ENCODE results near the gene ANGPTL2.

The ANGPTL2 gene

DNA sequence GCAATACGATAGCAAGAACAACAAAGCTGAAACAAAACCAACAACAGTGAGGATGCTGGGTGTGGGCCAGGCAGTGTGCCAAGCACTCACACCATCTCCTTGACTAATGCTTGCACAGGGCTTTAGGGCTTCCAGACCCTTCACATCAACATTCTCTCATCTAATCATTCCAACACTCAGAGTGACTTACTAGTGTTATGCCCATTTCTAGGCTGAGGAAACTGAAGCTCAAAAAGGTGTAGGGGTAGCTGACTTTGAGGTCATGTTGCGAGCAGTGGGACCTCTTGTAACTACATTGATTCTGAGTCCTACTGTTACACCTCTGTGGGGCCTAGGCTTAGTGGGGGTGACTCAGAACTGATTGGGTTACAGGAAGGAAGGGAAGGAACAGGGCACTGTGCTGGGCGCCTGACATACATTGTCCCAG lies 9.7 kb downstream of the ANGPTL2 start:
- no peak for DNase-seq (ENCODE audit: low read depth)
- H3K4me3 ChIP-seq (ENCODE audit: low read depth, low read length): no peak overlapping the region
- in situ Hi-C loops (cut with HindIII; ENCODE audit: low sequenced_read_pairs): no loop called here
- TF ChIP-seq, protein P1, sequence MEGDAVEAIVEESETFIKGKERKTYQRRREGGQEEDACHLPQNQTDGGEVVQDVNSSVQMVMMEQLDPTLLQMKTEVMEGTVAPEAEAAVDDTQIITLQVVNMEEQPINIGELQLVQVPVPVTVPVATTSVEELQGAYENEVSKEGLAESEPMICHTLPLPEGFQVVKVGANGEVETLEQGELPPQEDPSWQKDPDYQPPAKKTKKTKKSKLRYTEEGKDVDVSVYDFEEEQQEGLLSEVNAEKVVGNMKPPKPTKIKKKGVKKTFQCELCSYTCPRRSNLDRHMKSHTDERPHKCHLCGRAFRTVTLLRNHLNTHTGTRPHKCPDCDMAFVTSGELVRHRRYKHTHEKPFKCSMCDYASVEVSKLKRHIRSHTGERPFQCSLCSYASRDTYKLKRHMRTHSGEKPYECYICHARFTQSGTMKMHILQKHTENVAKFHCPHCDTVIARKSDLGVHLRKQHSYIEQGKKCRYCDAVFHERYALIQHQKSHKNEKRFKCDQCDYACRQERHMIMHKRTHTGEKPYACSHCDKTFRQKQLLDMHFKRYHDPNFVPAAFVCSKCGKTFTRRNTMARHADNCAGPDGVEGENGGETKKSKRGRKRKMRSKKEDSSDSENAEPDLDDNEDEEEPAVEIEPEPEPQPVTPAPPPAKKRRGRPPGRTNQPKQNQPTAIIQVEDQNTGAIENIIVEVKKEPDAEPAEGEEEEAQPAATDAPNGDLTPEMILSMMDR (IDR thresholded peaks at IDR 0.05; ENCODE audit: low read depth, low read length, missing control alignments): no peak

DNA sequence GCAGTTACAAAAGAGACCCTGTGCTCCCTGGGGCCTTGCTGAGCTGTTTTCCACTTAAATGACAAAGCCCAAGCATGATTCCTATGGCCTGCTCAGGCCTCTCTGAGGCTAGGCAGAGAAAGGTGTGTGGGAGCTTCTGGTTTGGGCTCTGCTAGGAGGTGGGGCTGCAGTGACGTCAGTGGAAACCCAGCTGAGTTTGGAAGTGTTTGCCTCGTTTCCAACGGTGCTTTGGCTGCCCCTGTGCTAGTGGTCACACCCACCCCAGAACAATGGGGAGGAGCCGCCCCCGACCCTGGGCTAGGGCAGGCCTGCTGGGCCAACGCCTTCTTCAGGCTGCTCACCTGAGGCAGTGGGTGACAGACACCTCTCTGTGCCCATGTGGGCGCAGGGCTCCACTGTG lies 10.4 kb downstream of the ANGPTL2 start:
- in situ Hi-C loops (cut with HindIII; ENCODE audit: low sequenced_read_pairs): no loop called here
- DNase-seq (ENCODE audit: low read depth): no peak
- no peak overlapping the region for H3K4me3 ChIP-seq (ENCODE audit: low read depth, low read length)
- TF ChIP-seq, protein P1 (IDR thresholded peaks at IDR 0.05; ENCODE audit: low read depth, low read length, missing control alignments): no peak

DNA sequence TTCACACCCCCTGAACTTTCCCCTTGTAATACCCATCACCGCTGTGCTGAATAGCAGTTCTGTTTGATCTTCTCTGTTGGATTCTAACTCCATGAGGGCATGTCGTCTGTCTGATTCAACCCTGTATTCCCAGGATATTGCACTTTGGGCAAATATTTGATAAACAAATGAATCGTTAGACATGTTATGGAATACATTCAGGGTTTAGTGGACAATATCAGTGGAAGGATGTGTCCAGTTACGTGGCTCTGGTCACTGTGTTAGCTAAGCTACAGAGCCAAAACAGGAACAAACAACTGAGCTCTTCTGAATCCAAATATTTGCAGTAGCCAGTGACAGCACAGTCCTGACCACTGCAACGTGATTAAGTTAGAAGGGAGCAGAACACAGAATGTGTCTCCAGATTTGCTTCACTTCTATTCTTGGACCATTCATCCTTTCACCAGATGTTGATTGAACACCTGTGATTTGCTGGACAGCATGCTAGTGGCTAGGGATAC lies 13.2 kb downstream of the ANGPTL2 start:
- TF ChIP-seq, protein P1 (IDR thresholded peaks at IDR 0.05; ENCODE audit: low read depth, low read length, missing control alignments): no peak
- H3K4me3 ChIP-seq (ENCODE audit: low read depth, low read length): no peak overlapping the region
- in situ Hi-C loops (cut with HindIII; ENCODE audit: low sequenced_read_pairs): no loop called here
- no peak for DNase-seq (ENCODE audit: low read depth)

GRCh38 chr9:127107929-127108876 lies 14.2 kb downstream of the ANGPTL2 start:
- TF ChIP-seq, protein P1 (IDR thresholded peaks at IDR 0.05; ENCODE audit: low read depth, low read length, missing control alignments): no peak
- DNase-seq (ENCODE audit: low read depth): no peak
- no peak overlapping the region for H3K4me3 ChIP-seq (ENCODE audit: low read depth, low read length)
- in situ Hi-C loops (cut with HindIII; ENCODE audit: low sequenced_read_pairs): no loop called here

DNA sequence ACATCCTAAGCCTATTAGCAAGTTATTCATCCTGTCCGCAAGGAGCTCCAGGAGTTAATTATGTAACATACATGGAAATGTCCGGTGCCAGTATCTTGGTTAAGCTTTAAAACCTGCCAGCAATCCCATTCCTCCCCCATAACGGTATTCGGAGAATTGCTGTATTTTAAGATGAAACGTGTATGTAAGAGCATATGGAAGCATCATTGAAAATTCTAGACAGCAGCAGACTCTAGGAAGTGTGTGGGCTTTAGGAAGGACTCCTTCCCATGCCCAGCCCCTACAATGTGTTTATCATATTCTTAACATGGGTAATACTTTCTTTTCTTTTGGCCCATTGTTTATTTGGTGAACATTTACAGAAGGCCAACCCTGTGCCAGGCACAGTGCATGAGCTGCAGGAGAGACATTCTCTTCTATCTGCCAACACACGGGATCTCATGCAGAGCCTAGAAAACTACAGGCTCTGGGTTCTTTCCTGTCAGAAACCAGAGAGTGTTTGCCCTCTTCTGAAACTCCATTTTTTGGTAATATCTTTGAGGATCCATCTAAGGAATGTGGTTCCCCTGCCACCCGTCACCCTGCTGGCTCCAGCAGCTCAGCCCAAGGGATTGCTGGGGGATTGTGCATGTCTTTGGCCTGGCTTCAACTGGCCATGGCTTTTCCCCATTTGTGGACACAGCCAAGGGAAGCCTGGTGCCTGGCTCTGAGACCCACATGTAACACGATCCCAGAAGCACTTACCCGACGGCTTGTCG lies 15.1 kb downstream of the ANGPTL2 start:
- DNase-seq (ENCODE audit: low read depth): no peak
- no peak overlapping the region for H3K4me3 ChIP-seq (ENCODE audit: low read depth, low read length)
- TF ChIP-seq, protein P1 (IDR thresholded peaks at IDR 0.05; ENCODE audit: low read depth, low read length, missing control alignments): no peak
- in situ Hi-C loops (cut with HindIII; ENCODE audit: low sequenced_read_pairs): no loop called here

DNA sequence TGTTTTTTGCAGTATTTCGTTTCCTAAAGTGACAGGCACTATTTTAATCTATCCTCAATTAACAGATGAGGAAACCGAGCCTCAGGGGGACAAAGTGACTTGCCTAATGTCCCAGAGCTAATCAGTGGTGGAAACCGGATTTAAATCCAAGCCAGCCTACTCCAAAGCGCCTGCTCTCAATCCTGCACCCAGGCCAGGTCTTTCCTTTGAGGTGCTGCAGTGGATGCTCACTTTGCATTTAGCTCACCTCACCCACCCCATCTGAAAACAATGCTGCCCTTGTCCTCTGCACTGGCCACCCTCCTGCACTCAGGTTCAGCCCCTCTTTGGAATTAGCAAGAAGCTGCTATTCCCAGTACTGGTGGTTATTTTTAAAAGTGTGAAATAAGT lies 16.0 kb downstream of the ANGPTL2 start:
- DNase-seq (ENCODE audit: low read depth): no peak
- in situ Hi-C loops (cut with HindIII; ENCODE audit: low sequenced_read_pairs): no loop called here
- no peak overlapping the region for H3K4me3 ChIP-seq (ENCODE audit: low read depth, low read length)
- TF ChIP-seq, protein P1 (IDR thresholded peaks at IDR 0.05; ENCODE audit: low read depth, low read length, missing control alignments): no peak

All from astrocyte of the cerebellum (primary cell).